Non-pigmented ciliary epithelial cell (primary cell): ENCODE results near the gene RPH3AL.
"Not testable (repeated sequence)": the region's sequence is repeated elsewhere in the genome, so short reads cannot be mapped to it uniquely, and the experiment has no call there.

ENCODE experiments used
- DNase-seq: peaks from one replicate; pipeline ENCODE4 v3.0.0-alpha.2; 2010; ENCODE audit warnings: low read depth

The RPH3AL gene

DNA sequence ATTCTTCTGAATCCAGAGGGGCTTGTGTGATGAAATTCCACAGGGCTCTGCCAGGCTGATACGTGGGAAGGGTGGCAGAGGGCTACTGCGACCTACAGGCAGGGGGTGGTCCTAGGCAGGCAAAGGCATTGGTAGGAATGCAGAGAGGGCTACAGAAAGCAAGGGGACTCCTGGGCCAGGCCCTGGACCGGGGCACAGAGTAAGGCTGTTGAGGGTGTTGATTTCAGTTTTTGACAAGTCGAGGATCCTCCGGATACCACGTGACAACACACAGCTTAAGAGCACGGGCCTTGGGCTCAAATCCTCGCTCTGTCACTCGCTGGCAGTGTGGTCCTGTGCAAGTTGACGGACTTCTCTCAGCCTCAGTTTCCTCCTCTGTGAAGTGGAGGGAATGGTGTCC lies 152.0 kb downstream of the RPH3AL start:
- DNase-seq: no peak

- DNase-seq: no peak
These were observed 152.6 kb downstream of the RPH3AL start for GRCh38 chr17:199806-200545.

DNA sequence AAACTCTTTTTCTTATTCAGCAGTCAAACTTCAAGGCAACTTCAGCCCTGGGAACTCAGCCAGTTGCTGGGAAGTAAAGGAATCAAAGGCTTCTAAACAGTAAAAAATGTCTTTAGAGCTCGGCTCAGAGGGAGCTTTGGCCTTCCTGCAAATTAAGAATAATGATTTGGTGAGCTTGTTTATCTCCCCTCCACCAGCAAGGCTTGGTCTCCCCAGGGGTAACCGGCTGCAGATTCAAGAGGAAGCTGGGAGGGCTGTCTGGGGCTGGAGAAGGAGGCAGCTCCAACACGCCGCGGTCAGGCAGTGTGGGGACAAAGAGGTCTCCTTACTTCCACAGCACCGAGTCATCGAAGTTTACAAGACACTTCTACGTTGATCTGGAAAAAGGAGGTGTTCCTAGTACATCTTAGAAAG lies 153.4 kb downstream of the RPH3AL start:
- no peak for DNase-seq

- not testable (repeated sequence) for DNase-seq
These were observed 154.4 kb downstream of the RPH3AL start for GRCh38 chr17:198225-198624.

- no peak for DNase-seq
These were observed 155.3 kb downstream of the RPH3AL start for GRCh38 chr17:197352-197751.

DNA sequence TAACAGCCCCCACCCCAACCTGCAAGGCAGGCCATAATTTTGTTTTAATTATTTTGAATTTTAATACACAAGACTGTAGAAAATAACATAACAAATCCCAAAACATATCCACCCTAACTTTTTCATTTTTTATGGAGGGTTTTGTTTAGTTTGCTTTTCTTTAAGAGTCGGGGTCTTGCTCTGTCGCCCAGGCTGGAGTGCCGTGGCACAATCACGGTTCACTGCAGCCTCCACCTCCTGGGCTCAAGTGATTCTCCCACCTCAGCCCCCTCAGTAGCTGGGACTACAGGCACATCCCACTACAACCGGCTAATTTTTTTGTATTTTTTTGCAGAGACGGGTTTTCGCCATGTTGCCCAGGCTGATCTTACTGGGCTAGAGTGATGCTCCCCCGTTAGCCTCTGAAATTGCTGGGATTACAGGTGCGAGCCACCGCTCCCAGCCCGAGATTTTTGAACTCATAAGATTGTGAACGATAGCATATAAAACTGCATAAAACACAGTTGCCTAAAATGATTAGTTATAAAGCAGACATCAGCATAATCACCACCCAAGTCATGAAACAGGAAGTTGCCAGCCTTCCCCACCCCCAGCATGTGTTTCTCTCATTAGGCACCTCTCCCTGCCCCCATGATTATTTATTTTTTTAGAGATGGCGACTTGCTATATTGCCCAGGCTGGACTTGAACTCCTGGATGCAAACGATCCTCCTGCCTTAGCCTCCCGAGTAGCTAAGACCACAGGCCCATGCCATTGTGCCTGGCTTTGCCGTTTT lies 157.6 kb downstream of the RPH3AL start:
- no peak for DNase-seq

DNA sequence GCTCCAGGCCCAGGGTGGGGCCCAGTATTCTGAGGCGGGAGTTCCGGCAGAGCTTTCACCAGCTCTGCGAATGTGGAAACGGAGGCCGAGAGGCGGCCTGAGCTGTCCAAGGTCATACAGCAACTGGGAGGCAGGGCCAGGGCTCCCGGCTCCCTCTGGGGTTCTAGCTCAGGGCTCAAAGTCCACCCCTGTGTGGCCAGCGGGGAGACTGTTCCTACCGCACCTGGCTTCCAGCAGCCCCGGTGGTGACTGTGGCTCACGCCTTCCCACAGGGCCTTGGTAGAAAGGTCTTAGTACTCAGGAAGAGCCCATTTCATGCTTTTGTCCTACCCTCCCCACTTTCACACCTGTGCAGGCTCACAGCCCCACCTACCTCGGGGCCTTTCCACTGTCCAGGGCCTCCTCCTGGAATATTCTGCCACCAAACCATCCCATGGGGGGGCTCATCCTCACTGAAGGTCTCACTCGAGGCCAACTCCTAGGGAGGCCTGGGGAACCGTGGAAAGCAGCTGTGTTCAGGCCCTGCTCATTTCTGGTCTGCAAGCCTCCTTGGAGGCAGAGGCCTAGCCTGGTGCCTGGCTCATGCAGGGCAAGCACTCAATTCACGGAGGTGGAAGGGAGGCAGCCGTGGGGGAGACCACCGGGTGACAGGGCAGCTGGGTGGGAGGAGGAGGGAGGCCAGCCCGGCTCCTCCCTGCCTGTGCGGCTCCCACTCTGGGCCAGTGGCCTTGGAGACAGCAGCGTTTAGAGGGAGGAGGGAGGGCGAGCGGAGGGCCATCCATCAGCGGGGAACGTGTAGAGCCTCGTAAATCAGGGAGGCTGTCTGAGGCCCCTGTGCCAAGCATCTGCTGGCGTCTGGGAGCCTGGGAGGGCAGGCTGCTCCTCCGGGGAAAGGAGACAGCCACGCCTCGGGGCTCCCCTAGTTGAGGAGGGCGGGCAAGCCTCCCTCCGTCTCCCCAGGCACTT lies 158.5 kb downstream of the RPH3AL start:
- DNase-seq: no peak

GRCh38 chr17:193426-193810 lies 159.2 kb downstream of the RPH3AL start:
- no peak for DNase-seq

GRCh38 chr17:192666-193425 lies 159.8 kb downstream of the RPH3AL start:
- DNase-seq: no peak

- no peak for DNase-seq
These were observed 163.2 kb downstream of the RPH3AL start for GRCh38 chr17:189444-189843.

DNA sequence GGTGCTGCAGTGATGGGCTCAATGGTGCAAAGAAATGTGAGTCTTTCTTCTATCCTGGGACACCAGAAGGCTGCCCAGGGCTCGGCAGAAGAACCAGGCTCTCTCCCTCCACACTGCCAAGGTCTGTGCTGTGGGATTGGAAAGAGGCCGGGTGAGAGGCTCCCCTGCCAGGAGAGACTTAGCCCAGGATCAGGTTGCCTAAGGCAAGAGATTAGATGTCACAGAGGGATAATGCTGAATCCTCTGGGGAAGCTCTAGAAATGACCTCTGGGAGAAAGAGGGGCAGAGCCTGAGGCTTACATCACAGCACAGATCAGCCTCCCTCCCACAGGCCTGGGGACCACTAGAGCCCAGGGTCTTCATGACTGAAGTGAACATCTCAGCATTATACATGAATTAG lies 165.5 kb downstream of the RPH3AL start:
- DNase-seq: no peak

DNA sequence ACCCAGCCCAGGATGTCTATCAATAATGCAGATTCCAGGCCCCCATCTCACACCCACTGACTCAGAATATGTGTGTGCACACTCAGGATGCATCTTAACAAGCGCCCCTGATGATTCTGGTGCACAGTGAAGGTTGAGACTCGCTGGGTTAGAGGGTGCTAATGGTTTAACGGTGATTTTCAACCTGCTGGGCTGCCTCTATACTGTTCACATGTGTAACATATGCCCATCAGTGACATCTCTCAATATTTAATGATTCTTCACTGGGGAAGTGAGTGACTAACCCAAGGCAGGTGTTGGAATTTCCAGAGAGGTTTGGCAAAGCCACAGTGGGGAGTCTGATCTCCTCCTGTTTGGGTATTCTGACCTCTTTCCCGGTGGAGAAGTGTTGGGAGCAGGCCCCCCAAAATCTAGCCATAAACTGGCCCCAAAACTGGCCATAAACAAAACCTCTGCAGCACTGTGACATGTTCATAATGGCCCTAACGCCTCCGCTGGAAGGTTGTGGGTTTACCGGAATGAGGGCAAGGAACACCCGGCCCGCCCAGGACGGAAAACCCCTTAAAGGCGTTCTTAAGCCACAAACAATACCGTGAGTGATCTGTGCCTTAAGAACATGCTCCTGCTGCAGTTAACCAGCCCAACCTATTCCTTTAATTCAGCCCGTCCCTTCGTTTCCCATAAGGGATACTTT lies 167.0 kb downstream of the RPH3AL start:
- no peak for DNase-seq

DNA sequence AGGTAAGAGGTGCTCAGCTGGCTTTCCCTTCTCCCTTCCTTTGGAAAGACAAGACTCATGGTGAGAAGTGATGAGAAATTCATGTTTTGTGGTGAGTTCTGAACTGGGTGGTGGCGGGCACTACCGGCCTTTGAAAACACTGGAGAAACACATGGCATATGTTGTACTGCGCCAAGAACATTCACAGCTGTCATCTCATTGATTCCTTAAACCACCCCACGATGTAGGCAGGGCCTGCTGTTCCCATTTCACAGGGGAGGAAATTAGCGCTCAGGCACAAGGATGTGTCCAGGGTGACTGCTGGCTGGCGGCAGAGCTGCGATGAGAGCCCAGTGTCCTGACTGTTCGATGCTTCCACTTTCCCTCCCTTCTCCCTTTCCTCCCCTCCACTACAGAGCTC lies 169.6 kb downstream of the RPH3AL start:
- no peak for DNase-seq

GRCh38 chr17:182050-182751 lies 170.4 kb downstream of the RPH3AL start:
- DNase-seq: no peak

DNA sequence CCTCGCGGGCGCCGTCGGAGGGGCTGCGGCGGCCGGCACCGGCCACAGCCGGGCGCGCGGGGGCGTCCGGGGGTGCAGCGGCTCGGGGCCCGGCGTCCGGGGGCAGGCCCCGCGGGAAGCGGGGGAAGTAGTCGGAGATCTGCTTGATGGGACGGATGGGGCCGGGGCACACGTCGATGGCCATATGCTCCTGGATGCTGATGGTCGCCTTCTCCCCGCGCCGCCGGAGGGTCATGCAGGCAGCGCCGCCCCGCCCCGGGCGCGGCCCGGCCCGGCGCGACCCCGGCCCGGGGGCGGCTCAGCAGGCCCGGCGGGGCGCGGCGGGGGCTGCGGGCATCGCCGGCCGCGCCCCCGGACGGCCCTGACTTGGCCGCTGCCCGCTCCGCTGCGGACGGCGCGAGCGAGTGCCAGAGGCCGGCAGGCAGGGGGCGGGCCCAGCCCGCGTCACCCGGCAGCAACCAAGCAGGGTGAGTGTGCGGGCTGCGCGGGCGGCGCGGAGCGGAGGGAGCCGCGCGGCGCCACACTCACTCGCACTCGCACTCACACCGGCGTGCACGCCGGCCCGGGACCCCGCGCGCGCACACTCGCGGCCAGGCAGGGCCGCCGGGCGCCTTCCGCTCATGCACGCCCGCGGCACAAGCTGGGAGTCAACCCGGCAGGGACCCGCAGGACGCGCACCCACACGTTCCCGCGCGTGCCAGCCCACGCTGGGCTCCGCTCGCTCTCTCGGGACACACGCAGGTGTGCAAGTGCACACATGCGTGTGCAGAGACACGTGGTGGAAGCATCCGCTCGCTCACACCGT lies 171.2 kb downstream of the RPH3AL start, which contains the start of gene DOC2B:
Gene DOC2B, minus strand, starts transcription at position 406 of the 805 bp plus-strand sequence. Its CDS starts 171 bp downstream, at position 235.
- no peak for DNase-seq

- DNase-seq: no peak
These were observed 172.0 kb downstream of the RPH3AL start for GRCh38 chr17:180381-181244.

DNA sequence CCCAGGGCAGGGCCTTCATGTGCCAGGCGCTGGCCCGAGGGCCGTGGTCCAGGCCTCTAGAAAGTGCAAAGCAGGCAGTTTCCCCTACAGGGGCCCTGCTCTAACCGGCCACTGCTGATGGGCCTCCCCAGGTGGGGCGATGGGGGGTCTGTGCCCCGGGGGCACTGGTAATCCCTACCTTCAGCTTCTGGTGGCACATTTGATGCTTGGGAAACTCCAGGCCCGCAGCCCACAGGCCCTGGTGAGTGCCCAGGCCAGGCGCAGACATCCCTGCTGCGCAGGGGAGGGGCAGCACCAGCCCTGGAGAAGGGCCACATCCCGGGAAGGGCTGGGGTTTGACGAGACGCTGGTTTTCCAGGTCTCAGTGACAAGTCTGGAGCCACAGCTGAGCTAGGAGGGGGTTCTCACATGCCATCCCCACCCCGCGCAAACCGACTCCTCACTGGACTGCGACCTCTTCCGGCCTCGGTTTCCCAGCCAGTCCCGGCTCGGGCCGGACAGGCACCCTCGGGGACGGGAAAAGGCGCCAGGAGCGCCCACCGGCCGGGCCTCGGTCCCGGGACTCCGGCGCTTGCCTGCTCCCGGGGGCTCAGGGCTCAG lies 172.7 kb downstream of the RPH3AL start:
- DNase-seq: no peak

DNA sequence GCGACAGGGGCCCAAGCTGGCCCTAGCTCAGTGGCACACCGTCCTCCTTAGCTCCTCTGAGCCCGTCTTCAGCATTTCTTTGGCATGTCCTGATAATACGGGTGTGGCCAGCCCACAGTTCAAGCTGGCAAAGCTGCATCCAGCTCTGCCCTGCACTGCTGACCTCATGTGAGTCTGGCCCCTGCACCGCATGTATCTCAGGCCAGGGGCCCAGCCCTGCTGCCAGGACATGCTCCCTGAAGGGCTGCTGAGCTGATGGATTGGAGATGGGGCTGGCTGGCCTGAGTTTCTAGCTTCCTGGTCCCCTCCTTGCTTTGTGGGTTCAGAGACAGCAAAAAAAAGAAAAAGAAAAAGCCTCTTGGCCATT lies 173.6 kb downstream of the RPH3AL start:
- DNase-seq: no peak
